ENCODE data around the gene AP1G2.
"Not testable (repeated sequence)": the region's sequence is repeated elsewhere in the genome, so short reads cannot be mapped to it uniquely, and the experiment has no call there.

AP1G2 gene, protein sequence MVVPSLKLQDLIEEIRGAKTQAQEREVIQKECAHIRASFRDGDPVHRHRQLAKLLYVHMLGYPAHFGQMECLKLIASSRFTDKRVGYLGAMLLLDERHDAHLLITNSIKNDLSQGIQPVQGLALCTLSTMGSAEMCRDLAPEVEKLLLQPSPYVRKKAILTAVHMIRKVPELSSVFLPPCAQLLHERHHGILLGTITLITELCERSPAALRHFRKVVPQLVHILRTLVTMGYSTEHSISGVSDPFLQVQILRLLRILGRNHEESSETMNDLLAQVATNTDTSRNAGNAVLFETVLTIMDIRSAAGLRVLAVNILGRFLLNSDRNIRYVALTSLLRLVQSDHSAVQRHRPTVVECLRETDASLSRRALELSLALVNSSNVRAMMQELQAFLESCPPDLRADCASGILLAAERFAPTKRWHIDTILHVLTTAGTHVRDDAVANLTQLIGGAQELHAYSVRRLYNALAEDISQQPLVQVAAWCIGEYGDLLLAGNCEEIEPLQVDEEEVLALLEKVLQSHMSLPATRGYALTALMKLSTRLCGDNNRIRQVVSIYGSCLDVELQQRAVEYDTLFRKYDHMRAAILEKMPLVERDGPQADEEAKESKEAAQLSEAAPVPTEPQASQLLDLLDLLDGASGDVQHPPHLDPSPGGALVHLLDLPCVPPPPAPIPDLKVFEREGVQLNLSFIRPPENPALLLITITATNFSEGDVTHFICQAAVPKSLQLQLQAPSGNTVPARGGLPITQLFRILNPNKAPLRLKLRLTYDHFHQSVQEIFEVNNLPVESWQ

DNA sequence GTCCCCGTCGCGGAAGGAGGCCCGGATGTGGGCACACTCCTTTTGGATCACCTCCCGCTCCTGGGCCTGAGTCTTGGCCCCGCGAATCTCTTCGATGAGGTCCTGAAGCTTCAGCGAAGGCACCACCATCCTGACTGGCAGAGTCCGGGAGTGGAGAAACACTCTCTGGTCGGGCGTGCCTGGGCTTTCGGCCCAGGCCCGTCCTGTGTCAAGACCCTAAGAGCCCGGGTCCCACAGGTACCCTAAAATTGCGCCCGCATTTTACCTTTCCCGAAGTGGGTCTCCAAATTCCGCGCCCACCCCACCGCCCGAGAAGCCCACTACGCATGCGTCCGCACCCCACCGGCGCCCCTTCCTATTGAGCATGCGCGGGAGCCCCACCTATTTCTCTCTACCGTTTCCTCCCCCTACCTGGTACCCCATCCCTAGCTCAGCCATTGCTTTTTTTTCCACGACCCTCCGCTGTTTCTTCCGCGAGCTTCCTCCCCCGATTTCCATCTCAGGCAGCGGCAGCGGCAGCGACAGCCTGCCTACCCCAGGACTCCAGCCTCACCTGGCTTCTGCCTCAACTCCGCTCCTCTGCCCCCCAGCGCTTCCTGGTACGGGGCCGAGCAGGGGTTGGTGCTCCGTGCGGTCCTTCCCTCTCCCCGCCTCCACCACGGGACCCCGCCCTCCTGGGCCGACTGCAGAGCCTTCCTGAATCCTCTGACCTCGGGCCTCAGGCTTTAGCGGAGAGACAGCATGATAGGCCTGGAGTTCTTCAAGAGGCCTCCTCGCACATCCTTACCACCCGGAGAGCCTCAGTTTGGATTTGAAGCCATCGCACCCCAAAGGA lies at the start of gene AP1G2:
TSS of gene AP1G2 (minus strand) at position 606 of the 835 bp plus-strand sequence. CDS start at position 129, 477 bp downstream.
- DNase-seq = peak; percentile 76 to 82

DNA sequence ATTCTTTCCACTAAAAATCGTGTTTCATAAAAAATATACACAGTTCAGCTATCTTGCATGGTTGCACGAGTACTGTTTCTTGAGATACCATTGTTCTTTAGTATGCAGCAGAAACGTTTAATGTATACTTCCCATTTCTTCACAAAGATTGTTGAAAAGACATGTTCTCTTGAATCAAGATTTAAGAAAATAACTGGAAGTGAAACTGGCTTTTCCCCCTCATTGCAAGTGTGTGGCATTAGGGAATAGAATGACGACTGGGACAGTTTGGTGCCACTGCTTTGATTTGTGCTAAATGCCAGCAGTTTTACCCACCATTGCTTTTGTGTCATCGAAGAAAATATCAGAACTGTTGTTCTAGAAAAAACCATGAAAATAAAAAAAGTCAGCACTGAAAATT lies 48.3 kb upstream of the AP1G2 start:
- DNase-seq = no peak

DNA sequence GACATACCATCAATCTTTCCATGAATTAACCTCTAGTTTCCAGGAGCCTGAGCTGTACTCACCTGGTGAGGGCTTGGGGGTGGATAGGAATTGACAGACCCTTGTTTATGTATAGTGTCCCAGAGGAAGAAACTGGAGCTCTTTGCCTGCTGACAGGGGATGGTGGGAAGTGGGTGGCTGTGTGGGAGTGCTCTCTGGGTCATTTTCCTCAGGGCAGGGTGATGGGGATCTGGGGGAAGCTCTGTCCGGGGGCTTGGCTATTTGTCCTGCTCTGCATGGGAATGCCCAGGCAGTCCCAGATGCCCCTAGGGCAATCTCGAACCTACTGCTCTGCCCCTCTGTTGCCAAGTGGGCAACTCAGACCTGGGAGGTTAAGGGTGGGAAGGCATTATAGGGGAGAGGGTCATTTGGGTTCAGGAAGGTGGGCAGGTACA lies 46.8 kb upstream of the AP1G2 start:
- DNase-seq = no peak

DNA sequence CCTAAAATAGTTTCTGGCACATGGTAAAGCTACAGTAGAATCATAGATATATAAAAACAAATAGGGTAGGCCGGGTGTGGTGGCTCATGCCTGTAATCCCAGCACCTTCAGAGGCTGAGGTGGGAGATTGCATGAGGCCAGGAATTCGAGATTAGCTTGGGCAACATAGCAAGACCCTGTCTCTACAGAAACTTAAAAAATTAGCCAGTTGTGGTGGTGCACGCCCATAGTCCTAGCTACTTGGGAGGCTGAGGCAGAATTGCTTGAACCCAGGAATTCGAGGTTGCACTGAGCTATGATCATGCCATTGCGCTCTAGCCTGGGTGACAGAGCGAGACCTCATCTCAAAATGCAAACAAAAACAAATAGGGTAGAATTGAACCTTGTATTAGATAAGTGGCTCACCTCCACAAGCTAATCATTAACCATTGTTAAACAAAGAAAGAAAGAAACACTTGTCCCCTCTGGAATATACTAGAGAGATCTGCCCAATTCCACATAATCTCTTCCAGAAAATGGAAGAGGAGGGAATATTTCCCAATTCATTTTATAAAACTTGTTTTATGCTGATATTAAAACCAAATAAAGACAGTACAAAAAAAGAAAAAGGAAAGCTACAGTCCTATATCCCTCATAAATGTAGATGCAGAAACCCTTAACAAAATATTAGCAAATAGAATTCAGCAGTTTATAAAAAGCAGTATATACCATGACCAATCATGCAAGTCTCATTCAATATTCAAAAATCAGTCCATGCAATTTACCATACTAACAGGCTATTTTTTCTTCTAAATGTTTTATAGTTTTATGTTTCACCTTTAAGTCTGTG lies 45.9 kb upstream of the AP1G2 start:
- DNase-seq = no peak

DNA sequence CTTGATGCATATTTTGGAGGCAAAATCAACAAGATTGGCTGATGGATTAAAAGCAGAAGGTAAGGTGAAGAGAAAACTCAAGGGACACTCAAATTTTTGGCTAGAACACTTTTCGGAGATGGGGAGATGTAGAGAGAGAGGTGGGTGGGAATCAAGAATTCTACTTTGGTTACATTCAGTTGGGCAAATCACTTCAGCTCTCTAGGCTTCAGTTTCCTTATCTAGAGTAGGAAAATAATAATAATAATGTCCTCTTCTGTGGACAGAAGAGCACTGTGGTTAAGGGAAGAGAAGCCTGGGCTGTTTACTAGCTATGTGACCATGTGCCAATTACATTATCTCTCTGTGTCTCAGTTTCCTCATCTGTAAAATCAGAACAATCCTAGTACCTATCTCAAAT lies 45.2 kb upstream of the AP1G2 start:
- no peak for DNase-seq

DNA sequence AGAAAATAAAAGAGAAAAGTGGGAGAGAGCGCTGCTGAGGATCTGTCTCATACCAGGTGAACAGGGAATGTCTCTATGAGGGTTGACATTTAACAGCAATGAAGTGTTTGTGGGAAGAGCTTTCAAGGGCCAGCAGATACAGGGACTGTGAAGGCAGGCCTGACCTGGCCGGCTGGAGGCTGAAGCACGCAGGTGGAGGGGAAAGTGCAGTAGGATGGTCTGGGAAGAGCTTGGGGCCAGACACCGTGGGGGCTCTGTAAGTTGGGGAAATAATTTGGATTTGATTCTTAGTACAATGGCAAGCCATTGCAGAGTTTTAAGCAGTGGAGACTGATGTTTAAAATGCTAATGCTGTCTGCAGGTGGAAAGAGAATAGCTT lies 44.8 kb upstream of the AP1G2 start:
- DNase-seq = no peak

DNA sequence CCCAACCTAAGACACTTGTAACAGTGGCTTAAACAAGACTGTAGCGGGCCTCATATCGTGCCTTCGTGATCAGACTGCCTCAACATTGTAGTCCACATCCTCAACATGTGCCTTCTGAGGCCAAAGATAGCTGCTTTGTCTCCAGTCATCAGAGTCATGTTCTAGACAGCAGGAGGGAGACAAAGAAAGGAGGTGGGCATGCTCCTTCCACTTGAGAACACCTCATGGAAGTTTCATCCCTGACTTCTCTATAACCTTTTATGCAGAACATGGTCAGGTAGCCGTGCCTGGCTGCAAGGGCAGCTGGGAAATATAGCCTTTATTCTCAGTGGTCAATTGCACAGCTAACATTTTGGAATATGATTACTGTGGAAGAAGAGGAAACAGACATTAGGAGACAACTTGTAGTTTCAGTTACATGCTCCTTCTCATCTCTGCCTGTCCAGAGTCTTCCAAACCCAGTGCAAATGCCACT lies 43.3 kb upstream of the AP1G2 start:
- DNase-seq = no peak

DNA sequence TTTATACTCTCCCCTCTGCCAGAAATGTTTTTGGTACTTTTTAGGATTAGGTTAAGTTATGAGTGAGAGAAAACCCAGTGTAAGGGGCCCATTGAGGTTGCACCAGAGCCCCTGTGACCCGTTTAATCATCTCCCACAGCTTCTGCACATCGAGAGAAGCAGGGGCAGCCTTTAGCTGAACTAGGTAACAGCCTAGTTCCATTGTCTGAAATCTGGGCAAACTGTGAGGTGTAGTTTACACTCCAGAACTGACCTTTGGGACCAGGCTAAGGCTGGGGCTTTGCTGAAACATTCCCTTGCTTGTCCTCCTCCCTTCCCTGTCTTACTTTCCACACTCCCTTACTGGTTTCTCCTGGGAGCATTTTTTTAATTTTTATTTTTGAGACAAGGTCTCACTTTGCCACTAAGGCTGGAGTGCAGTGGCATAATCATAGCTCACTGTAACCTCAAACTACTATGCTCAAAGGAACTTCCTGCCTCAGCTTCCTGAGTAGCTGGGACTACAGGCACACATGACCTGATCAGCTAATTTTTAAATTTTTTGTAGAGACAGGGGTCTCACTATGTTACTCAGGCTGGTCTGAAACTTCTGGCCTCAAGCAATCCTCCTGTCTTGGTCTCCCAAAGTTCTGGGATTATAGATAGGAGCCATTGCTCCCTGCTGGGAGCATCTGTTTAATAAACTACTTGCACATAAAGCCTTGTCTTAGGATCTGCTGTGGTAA lies 42.7 kb upstream of the AP1G2 start:
- no peak for DNase-seq

DNA sequence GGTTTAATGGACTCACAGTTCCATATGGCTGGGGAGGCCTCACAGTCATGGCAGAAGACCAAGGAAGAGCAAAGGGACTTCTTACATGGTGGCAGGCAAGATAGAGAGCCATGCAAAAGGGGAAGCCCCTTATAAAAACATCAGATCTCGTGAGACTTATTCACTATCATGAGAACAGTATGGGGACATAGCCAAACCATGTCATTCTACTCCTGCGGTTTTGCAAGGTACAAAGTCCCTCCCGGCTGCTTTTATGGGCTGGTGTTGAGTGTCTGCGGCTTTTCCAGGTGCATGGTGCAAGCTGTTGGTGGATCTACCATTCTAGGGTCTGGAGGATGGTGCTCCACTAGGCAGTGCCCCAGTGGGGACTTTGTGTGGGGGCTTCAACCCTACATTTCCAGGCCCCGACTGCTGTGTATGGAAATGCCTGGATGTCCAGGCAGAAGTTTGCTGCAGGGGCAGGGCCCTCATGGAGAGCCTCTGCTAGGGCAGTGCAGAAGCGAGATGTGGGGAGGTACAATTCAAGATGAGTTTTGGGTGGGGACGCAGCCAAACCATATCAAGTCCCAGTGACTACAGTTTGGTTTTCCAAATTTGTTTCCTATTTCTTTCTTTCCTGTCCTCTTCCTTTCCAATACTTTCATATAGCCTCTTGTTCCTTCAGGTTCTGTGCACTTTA lies 42.0 kb upstream of the AP1G2 start:
- DNase-seq = not testable (repeated sequence)

DNA sequence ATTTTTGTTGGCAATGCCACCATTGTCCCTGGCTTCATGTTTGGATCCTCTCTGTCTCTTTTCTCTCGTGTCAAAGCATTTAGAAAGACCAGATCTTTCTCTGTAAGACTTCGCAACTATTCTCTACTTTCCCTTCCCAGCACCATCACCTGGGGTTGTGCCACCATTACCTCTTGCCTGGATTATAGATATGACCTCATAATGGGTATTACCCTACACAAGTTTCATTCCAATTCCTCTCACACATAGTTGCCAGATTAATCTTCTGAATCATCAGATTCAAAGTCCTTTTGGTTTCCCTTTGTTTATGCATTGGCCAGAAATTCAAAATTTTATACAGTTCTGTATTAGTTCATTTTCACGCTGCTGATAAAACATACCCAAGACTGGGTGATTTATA lies 41.4 kb upstream of the AP1G2 start:
- DNase-seq = no peak

DNA sequence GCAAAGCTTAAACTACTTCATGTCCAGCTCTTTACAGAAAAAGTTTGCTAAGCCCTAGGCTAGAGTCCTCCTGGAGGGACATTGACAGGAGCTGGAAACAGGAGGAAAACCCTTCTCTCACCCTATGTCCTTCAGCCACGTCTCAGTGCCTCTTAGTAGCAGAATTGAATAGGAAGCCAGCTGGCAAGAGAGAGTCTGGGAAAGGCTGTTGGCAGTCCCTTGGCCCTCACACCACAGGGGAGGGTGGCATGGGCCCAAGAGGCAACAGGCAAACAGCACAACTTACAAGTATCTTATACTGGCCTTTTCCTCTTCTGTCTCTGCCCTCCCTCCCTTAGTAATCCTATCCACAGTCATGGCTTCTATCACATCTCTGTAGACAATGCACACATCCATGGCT lies 40.9 kb upstream of the AP1G2 start:
- no peak for DNase-seq

DNA sequence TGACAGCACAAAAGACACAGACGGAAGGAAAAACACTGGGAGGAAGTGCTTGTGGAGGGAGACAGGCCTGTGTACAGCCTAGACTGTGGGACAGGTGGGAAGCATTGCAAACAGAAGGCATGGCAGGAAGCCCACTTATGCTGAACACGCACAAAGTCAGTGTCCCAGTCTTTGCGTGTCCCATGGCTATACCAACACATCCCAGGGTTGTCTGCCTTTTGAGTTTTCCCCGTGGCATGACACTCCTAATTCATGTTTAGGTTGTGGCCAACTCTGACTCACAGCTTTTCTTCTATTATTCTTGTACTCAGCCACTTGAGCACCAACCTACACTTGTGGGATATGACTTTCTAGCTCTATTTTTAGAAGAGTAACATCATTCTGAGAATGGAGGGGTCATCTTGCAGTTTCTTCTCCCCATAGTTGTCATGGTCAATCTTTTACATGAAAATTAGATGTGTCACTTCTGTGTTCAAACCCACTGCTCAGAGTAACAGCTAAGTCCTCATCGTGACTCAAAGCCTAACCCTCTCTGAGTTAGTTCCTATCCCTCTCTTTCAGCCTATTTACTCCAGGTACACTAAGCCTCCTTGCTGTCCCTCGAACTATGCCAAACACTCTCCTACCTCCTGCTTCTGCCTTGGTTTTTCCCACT lies 38.5 kb upstream of the AP1G2 start:
- DNase-seq = no peak

DNA sequence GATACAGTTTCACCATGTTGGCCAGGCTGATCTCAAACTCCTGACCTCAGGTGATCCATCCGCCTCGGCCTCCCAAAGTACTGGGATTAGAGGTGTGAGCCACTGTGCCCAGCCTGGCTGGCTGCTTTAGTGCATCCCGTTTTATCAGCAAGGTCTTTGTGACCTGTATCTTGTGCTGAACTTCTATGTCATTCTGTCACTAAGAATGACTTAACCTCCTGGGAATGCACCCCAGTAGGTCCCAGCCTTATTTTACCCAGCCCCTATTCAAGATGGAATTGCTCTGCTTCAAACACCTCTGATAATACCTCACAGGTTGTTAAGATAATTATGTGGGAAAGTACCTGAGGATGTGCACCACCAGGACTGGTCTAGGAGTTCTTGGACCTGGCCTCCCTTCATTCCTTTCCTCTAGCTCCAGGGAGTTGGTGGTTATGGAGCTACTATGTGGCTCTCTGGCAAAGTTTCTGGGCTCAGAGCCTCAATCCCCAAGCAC lies 37.1 kb upstream of the AP1G2 start:
- no peak for DNase-seq

DNA sequence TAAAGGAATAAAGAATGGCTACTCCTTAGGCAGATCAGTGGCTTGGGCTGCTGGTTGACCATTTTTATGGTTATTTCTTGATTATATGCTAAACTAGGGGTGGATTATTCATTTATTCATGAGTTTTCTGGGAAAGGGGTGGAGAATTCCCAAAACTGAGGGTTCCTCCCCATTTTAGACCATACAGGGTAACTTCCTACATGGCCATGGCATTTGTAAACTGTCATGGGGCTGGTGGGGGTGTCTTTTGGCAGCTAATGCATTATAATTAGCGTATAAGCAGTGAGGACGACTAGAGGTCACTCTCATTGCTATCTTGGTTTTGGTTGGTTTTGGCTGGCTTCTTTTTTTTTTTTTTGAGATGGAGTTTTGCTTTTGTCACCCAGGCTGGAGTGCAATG lies 36.6 kb upstream of the AP1G2 start:
- DNase-seq = no peak

DNA sequence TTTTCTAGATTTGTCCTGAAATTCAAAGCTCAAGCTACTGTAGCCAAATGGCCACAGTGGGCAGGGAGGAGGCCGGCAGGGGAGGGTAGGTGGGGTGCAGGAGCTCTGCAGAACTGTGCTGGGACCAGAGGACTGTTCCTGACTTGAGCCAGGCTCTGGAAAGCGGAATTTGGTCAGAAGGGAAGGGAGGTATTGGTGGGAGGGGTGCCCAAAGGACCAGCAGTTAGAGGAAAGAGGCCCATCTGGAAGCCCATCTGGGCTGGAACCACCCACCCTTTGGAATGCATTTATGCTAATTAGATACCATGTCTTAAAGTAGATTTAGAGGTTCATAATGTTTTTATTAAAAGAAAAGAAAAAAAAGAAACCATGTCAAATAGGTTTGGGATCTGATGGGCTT lies 35.5 kb upstream of the AP1G2 start:
- no peak for DNase-seq

DNA sequence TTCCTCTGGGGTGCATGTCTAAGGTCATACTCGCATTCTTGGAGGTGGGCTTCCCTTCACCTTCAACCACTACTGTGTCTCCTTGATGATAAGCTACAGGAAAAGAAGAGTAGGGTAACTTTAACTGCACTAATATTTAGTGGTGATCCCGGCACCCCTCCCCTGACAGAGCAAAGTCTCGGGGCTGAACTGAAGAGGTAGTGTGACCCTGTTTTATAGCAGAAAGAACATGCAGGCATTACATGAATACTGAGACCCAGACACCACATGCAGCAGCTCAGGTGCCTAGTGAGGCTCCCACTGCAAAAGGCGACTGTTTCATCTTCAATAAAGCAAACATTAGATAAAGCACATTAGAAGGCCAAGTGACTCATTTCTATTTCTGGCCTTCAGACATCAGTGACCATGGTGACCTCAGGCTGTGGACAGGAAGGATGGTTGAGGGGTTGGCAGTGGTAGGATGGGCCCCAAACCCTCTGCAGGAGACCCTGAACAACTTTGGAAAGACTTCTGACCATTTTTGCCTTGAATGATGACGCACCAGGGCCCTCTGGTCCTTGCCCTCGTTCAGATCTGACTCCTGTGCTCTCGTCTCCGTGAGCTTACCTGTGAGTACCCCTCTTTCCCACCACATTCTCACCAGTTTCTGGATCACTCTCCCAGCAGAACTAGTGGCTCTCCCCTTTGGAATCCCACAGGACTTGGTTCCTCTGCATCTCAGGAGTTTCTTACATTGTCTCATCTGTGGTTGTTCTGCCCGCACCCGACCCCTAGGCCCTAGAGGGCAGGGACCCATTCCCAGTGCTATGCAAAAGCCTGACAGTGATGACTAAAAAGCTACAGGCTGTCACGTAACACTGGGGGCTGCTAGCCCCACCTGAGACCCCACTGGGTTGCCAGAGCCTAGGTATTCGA lies 34.8 kb upstream of the AP1G2 start:
- no peak for DNase-seq

DNA sequence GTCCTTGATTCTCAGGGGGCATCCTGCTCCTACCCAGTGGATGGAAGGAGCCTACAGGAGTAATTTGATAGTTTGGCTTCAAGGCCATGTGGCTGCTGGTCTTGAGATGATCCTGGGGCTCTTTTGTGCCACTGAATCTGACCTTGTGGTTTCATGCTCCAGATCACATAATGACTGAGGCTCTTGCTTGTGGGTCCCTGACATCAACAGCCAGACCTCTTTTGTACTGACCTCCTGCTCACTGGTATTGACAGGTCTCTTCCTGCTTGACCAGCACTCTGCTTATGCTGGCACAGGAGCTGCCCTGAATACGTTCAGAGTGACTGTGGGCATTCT lies 34.2 kb upstream of the AP1G2 start:
- no peak for DNase-seq

DNA sequence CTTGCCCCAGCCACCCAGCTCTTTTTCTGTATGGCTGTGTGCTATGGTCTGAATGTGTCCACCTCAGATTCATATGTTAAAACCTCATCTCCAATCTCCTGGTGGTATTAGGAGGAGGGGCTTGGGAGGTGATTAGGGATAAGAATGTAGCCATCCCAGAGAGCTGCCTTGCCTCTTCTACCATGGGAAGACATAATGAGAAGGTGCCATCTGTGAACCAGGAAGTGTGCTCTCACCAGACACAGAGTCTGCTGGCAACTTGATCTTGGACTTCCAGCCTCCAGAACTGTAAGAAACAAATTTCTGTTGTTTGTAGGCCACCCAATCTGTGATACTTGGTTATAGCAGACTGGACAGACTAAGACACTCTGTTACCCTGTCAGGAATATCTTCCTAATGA lies 33.8 kb upstream of the AP1G2 start:
- no peak for DNase-seq

DNA sequence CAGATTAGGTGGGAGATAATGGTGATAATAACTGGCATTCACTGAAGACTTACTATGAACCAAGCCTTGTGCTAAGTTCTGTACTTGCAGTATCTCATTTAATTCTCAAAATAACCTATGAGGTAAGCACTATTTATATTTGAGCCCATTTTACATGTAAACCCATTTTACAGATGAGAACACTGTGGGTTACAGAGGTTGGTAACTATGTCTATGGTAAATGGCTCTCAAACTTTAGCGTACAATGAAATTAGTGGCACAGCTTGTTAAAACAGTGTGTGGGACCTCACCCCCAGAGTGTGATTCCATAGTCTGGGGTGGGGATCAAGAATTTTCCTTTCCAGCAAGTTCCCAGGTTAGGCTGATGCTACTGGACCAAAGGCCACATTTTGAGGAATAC lies 33.2 kb upstream of the AP1G2 start:
- no peak for DNase-seq

All from NCI-H1930 (cell line).